HG03439 (cell line): ENCODE data around the gene SLC39A6.
A peak's percentile ranks its signal among the peaks of the same experiment; 100 is the strongest.
"Not testable (repeated sequence)": the region's sequence is repeated elsewhere in the genome, so short reads cannot be mapped to it uniquely, and the experiment has no call there.

Experiments
- ATAC-seq: cut with Tn5 transposase; IDR thresholded peaks from one replicate; pipeline ENCODE4 v1.9.1; 2021; ENCODE audit warnings: mild to moderate bottlenecking, moderate library complexity; ENCODE audit not compliant: unreplicated experiment

SLC39A6 gene

GRCh38 chr18:36139245-36139644 is 10.1 kb upstream of the SLC39A6 start:
- ATAC-seq: no peak

- no peak for ATAC-seq
Measured at GRCh38 chr18:36135264-36135663, 6.1 kb upstream of the SLC39A6 start.

- ATAC-seq: no peak
Measured at GRCh38 chr18:36132756-36133155, 3.6 kb upstream of the SLC39A6 start.

- no peak for ATAC-seq
Measured at GRCh38 chr18:36131692-36132483, 2.7 kb upstream of the SLC39A6 start.

- no peak for ATAC-seq
Measured at GRCh38 chr18:36130883-36131653, 1.9 kb upstream of the SLC39A6 start.

- peak; percentile 18 for ATAC-seq
Measured at GRCh38 chr18:36130039-36130831, 1.1 kb upstream of the SLC39A6 start.

- peak; percentile 20 for ATAC-seq
Measured at GRCh38 chr18:36128907-36129299, 237 bp downstream of the SLC39A6 start.

- no peak for ATAC-seq
Measured at GRCh38 chr18:36128530-36128870, 640 bp downstream of the SLC39A6 start.

- no peak for ATAC-seq
Measured at GRCh38 chr18:36127836-36128529, 1.2 kb downstream of the SLC39A6 start.

GRCh38 chr18:36126668-36127067 is 2.5 kb downstream of the SLC39A6 start:
- ATAC-seq: no peak

- ATAC-seq: no peak
Measured at GRCh38 chr18:36124841-36125240, 4.3 kb downstream of the SLC39A6 start.

GRCh38 chr18:36120297-36120696 is 8.8 kb downstream of the SLC39A6 start:
- no peak for ATAC-seq

GRCh38 chr18:36116771-36117170 is 12.4 kb downstream of the SLC39A6 start:
- ATAC-seq: not testable (repeated sequence)

- no peak for ATAC-seq
Measured at GRCh38 chr18:36114738-36115137, 14.4 kb downstream of the SLC39A6 start.

- no peak for ATAC-seq
Measured at GRCh38 chr18:36114251-36114650, 14.9 kb downstream of the SLC39A6 start.

- no peak for ATAC-seq
Measured at GRCh38 chr18:36112302-36112701, 16.8 kb downstream of the SLC39A6 start.

- no peak for ATAC-seq
Measured at GRCh38 chr18:36109737-36110136, 19.4 kb downstream of the SLC39A6 start.

GRCh38 chr18:36108601-36109000 is 20.5 kb downstream of the SLC39A6 start:
- ATAC-seq: no peak

GRCh38 chr18:36108196-36108595 is 20.9 kb downstream of the SLC39A6 start:
- ATAC-seq: no peak

- no peak for ATAC-seq
Measured at GRCh38 chr18:36107477-36107876, 21.7 kb downstream of the SLC39A6 start.

- no peak for ATAC-seq
Measured at GRCh38 chr18:36104749-36105148, 24.4 kb downstream of the SLC39A6 start.
